ENCODE results near the gene RPS21.

DNA sequence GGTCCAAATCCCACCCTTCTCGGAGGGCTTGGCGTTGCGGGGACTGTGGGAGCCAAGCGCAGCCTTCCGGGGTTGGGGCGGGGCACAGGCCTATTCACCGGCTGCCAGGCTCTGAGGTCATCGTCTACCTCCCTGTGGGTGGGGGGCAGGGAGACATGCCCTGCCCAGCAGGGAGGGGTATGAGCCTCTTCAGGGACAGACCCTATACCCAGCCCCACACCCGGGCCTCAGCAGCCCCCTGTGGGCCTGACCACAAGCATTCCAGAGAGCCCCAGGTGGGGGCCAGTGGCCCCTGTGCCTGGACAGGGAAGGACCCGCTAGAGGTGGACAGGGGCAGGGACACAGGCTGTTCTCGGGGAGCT, 31.4 kb upstream of the RPS21 start:
- TF ChIP-seq, protein P1, sequence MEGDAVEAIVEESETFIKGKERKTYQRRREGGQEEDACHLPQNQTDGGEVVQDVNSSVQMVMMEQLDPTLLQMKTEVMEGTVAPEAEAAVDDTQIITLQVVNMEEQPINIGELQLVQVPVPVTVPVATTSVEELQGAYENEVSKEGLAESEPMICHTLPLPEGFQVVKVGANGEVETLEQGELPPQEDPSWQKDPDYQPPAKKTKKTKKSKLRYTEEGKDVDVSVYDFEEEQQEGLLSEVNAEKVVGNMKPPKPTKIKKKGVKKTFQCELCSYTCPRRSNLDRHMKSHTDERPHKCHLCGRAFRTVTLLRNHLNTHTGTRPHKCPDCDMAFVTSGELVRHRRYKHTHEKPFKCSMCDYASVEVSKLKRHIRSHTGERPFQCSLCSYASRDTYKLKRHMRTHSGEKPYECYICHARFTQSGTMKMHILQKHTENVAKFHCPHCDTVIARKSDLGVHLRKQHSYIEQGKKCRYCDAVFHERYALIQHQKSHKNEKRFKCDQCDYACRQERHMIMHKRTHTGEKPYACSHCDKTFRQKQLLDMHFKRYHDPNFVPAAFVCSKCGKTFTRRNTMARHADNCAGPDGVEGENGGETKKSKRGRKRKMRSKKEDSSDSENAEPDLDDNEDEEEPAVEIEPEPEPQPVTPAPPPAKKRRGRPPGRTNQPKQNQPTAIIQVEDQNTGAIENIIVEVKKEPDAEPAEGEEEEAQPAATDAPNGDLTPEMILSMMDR (conservative IDR thresholded peaks at IDR 0.05; ENCODE audit: low read length): no peak
- no peak for TF ChIP-seq EZH2phosphoT487 (IDR thresholded peaks at IDR 0.05; ENCODE audit: borderline replicate concordance)

Measured in Loucy (cell line).